Activated CD4-positive, alpha-beta T cell treated with anti-CD3 and anti-CD28 coated beads, Interleukin-2, Interleukin-4, amounts not matched to agents 100 ng/mL and 50 ng/mL, durations not matched to agents 16 hours and 8 hours (primary cell): ENCODE results near the gene OR11H7.
"Not testable (repeated sequence)": the region's sequence is repeated elsewhere in the genome, so short reads cannot be mapped to it uniquely, and the experiment has no call there.

Source experiments
- DNase-seq: peaks from one replicate; pipeline ENCODE4 v3.0.0-alpha.2; 2020; ENCODE audit warnings: low spot score

OR11H7 gene

GRCh38 chr14:20278414-20278813, 49.6 kb downstream of the OR11H7 start:
- DNase-seq = no peak

GRCh38 chr14:20280265-20280664, 51.5 kb downstream of the OR11H7 start:
- not testable (repeated sequence) for DNase-seq
